GM20431 (cell line): ENCODE results near the gene POGLUT2.
"Not testable (repeated sequence)": the region's sequence is repeated elsewhere in the genome, so short reads cannot be mapped to it uniquely, and the experiment has no call there.

ENCODE experiments used
- in situ Hi-C: fragments of 300-500 bp; cut with MseI, MboI; formaldehyde crosslinking; loops from one replicate; pipeline ENCODE4 v1.15.0; 2020; ENCODE audit warnings: low sequenced_read_pairs; ENCODE audit not compliant: unreplicated experiment

POGLUT2 gene

GRCh38 chr13:102812611-102813287 is 14.0 kb upstream of the POGLUT2 start:
- in situ Hi-C loops: no loop called here

GRCh38 chr13:102807699-102808098 is 8.9 kb upstream of the POGLUT2 start:
- in situ Hi-C loops: no loop called here

- in situ Hi-C loops: no loop called here
These were observed 6.9 kb upstream of the POGLUT2 start for GRCh38 chr13:102805680-102806079.

- in situ Hi-C loops: no loop called here
These were observed 1.6 kb upstream of the POGLUT2 start for GRCh38 chr13:102800145-102801041.

GRCh38 chr13:102799426-102800144 is 809 bp upstream of the POGLUT2 start:
- in situ Hi-C loops: no loop called here

- in situ Hi-C loops: no loop called here
These were observed 5.0 kb downstream of the POGLUT2 start for GRCh38 chr13:102793611-102794355.

GRCh38 chr13:102792396-102792795 is 6.4 kb downstream of the POGLUT2 start:
- in situ Hi-C loops: no loop called here

GRCh38 chr13:102788683-102789082 is 10.1 kb downstream of the POGLUT2 start:
- in situ Hi-C loops: no loop called here

- in situ Hi-C loops: no loop called here
These were observed 14.3 kb downstream of the POGLUT2 start for GRCh38 chr13:102784483-102784882.

GRCh38 chr13:102781591-102781990 is 17.2 kb downstream of the POGLUT2 start:
- in situ Hi-C loops: no loop called here

- in situ Hi-C loops: not testable (repeated sequence)
These were observed 18.1 kb downstream of the POGLUT2 start for GRCh38 chr13:102780656-102781055.

GRCh38 chr13:102779436-102780159 is 19.2 kb downstream of the POGLUT2 start:
- in situ Hi-C loops: no loop called here

GRCh38 chr13:102777736-102778135 is 21.0 kb downstream of the POGLUT2 start:
- in situ Hi-C loops: no loop called here

GRCh38 chr13:102776271-102776670 is 22.5 kb downstream of the POGLUT2 start:
- in situ Hi-C loops: no loop called here

- in situ Hi-C loops: no loop called here
These were observed 23.9 kb downstream of the POGLUT2 start for GRCh38 chr13:102774591-102775520.

- in situ Hi-C loops: no loop called here
These were observed 24.6 kb downstream of the POGLUT2 start for GRCh38 chr13:102774214-102774568.

- in situ Hi-C loops: no loop called here
These were observed 25.1 kb downstream of the POGLUT2 start, which contains the start of gene TEX30 for GRCh38 chr13:102773441-102774213. Gene TEX30, minus strand, starts transcription at chr13:102773786. Its CDS starts 3,760 bp downstream, at chr13:102770026.

- in situ Hi-C loops: no loop called here
These were observed 26.7 kb downstream of the POGLUT2 start for GRCh38 chr13:102772042-102772425.
